A673 (cell line): ENCODE results near the gene RASAL2. TPM values are rescaled to one million over a fixed set of nuclear protein-coding genes. Genes with fewer than 3 reads are reported as not detected.

ENCODE experiments used
- BruUV-seq: library from RNA; stranded (reverse); fragments of 400-500 nt; replicated peaks from 2 replicates; lab custom pipeline; 2021; lab: Mats Ljungman, UMichigan
- CTCF ChIA-PET: fragments of 300-600 bp; sonication (Branson Sonifier 250); formaldehyde crosslinking; loops from one replicate; lab custom pipeline; 2022; ENCODE audit warnings: antibody characterized with exemption; lab: Charles Lee
- POLR2A ChIA-PET: fragments of 300-600 bp; sonication (Branson Sonifier 250); formaldehyde crosslinking; loops from one replicate; lab custom pipeline; 2022; ENCODE audit warnings: antibody characterized with exemption; ENCODE audit not compliant: low non-redundant PET; lab: Charles Lee
- DNase-seq: peaks from one replicate; pipeline ENCODE4 v3.0.0-alpha.2; 2015; ENCODE audit warnings: low spot score
- H3K27ac ChIP-seq: fragments of 200-600 bp; sonication (generic); 2 replicates; pipeline ENCODE4 v1.5.1; 2016; ENCODE audit warnings: mixed run types, low read depth, mild to moderate bottlenecking, mixed read lengths, antibody characterized with exemption, low read length; ENCODE audit not compliant: poor library complexity, severe bottlenecking
- H3K27me3 ChIP-seq: fragments of 200-600 bp; sonication (generic); replicated peaks from 2 replicates; pipeline ENCODE4 v1.6.1; 2017; ENCODE audit warnings: mixed run types, low read depth, mild to moderate bottlenecking, mixed read lengths, antibody characterized with exemption, low read length; ENCODE audit not compliant: insufficient read depth, poor library complexity
- H3K36me3 ChIP-seq: fragments of 200-600 bp; sonication (generic); 2 replicates; pipeline ENCODE4 v1.6.1; 2016; ENCODE audit warnings: mixed run types, mild to moderate bottlenecking, mixed read lengths, antibody characterized with exemption, low read length; ENCODE audit not compliant: insufficient read depth, poor library complexity, severe bottlenecking
- H3K4me1 ChIP-seq: fragments of 200-600 bp; sonication (generic); 2 replicates; pipeline ENCODE4 v1.6.1; 2017; ENCODE audit warnings: mixed run types, mild to moderate bottlenecking, mixed read lengths, antibody characterized with exemption, low read length; ENCODE audit not compliant: insufficient read depth, poor library complexity, severe bottlenecking
- H3K4me3 ChIP-seq: fragments of 200-600 bp; sonication (generic); 2 replicates; pipeline ENCODE4 v1.5.1; 2016; ENCODE audit warnings: low read depth, mixed run types, mild to moderate bottlenecking, mixed read lengths, low read length; ENCODE audit not compliant: poor library complexity, severe bottlenecking
- H3K9me3 ChIP-seq: fragments of 200-600 bp; sonication (generic); 2 replicates; pipeline ENCODE4 v1.6.1; 2016; ENCODE audit warnings: mixed run types, low read depth, mild to moderate bottlenecking, mixed read lengths, antibody characterized with exemption, low read length; ENCODE audit not compliant: poor library complexity, severe bottlenecking
- EZH2 ChIP-seq: fragments of 200-600 bp; sonication (generic); IDR thresholded peaks from 2 replicates; pipeline ENCODE4 v1.6.1; 2017; ENCODE audit warnings: borderline replicate concordance, low read depth, mild to moderate bottlenecking, mixed read lengths, antibody characterized with exemption, low read length; ENCODE audit not compliant: poor library complexity, severe bottlenecking
- intact Hi-C: fragments of 100-400 bp; cut with micrococcal nuclease; formaldehyde crosslinking; loops from one replicate; pipeline ENCODE4 v1.10.0; 2022; ENCODE audit not compliant: unreplicated experiment
- total RNA-seq: library from RNA; stranded (reverse); gene quantifications from 2 replicates; pipeline ENCODE4 v1.2.3, GENCODE V29; 2021
- TF ChIP-seq, protein P1 (sequence below): fragments of 300-800, 200-600 bp; sonication (generic); conservative IDR thresholded peaks from 2 replicates; pipeline ENCODE4 v1.5.1; 2017; ENCODE audit warnings: low read depth, mild to moderate bottlenecking, antibody characterized with exemption, low read length, moderate library complexity, mixed read lengths

The RASAL2 gene
- total RNA-seq, 1 experiment from 2014 or later: 8.3 TPM

DNA sequence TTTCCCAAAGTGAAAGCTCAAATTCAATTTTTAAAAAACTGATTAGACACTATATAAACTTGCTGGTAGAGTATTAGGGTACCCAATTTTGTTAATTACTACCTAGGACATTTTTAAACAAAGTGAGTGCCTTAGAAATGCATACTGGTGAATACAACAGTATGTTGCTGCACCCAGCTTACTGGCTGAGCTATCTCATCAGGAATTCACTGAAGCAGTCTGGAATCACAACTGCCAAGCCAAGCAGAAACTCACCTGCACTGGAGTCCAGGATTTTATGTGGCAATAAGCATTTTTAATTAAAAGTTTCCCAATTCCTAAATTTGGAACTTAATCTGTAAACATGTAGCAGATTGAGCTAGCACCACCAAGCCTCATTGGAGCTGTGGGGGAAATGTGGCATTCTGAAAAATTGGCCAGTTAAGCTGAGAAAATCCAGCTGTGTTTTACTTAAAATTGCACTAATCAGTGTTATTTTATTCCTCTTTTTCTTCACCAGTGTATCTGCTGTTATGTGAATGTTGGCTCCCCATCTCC lies 341.1 kb downstream of the RASAL2 start:
- CTCF ChIA-PET: no interaction called here
- Histone ChIP-seq H3K4me1 (no peaks in the 10 kb centered on the region), H3K27ac (no peak overlapping the region), H3K4me3 (no peak overlapping the region), H3K27me3 (no peaks in the 10 kb centered on the region), H3K9me3 (no peaks in the 10 kb centered on the region), H3K36me3 (no peaks in the 10 kb centered on the region)
- TF ChIP-seq, protein P1, sequence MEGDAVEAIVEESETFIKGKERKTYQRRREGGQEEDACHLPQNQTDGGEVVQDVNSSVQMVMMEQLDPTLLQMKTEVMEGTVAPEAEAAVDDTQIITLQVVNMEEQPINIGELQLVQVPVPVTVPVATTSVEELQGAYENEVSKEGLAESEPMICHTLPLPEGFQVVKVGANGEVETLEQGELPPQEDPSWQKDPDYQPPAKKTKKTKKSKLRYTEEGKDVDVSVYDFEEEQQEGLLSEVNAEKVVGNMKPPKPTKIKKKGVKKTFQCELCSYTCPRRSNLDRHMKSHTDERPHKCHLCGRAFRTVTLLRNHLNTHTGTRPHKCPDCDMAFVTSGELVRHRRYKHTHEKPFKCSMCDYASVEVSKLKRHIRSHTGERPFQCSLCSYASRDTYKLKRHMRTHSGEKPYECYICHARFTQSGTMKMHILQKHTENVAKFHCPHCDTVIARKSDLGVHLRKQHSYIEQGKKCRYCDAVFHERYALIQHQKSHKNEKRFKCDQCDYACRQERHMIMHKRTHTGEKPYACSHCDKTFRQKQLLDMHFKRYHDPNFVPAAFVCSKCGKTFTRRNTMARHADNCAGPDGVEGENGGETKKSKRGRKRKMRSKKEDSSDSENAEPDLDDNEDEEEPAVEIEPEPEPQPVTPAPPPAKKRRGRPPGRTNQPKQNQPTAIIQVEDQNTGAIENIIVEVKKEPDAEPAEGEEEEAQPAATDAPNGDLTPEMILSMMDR: no peak
- POLR2A ChIA-PET: no interaction called here
- no peak for DNase-seq
- intact Hi-C loops: no loop called here
- BruUV-seq: no TSS peak

DNA sequence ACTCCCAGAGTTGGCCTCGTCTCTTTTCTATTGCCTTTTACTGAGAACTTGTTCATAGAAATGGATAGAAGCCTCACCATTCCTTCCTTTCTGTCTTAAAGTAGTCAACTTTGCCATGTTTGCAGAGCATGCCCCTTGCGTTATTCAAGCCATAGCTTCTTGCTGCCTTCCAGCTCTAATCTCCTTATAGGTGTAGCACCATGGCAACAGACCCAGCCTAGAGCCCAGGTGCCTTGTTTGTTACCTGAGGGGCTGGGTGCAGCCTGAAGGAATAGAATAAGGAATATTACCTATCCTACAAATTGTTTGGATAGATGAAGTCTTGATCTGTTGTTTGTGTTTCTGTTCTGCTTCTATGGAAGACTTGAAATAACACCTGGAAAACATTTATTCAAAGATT lies 343.0 kb downstream of the RASAL2 start:
- TF ChIP-seq EZH2: no peak
- TF ChIP-seq, protein P1: no peak
- Histone ChIP-seq H3K27ac (no peak overlapping the region), H3K27me3 (no peaks in the 10 kb centered on the region), H3K4me1 (no peaks in the 10 kb centered on the region), H3K9me3 (no peaks in the 10 kb centered on the region), H3K36me3 (no peaks in the 10 kb centered on the region), H3K4me3 (no peak overlapping the region)
- ChIA-PET POLR2A (no interaction called here), CTCF (no interaction called here)
- no peak for DNase-seq
- BruUV-seq: no TSS peak
- intact Hi-C loops: no loop called here

DNA sequence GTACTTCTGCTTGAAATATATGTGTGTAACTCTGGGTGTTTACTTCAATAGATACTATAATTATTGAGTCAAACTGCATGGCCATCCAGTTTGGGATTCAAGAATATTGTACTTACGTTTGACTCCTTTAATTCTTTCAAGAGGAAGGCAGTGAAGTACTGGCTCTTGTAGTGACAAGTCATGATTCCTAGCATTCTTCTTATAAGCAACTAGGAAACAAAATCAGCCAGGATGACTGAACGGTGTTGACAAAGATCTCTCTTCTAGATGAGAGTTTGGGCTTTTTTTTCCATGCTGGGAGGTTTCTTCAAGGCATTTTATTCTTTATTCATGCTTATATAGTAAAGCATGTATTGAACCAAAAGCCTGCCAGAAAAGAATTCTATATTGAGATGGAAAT lies 344.5 kb downstream of the RASAL2 start:
- Histone ChIP-seq H3K4me3 (no peak overlapping the region), H3K36me3 (no peaks in the 10 kb centered on the region), H3K27ac (no peak overlapping the region), H3K4me1 (no peaks in the 10 kb centered on the region), H3K27me3 (no peaks in the 10 kb centered on the region), H3K9me3 (no peaks in the 10 kb centered on the region)
- no peak for TF ChIP-seq EZH2
- TF ChIP-seq, protein P1: no peak
- no TSS peak for BruUV-seq
- CTCF ChIA-PET: no interaction called here
- no peak for DNase-seq
- POLR2A ChIA-PET: no interaction called here
- intact Hi-C loops: no loop called here
